K562 (cell line): ENCODE results near the gene C10orf90. TPM values are rescaled to one million over a fixed set of nuclear protein-coding genes. Genes with fewer than 3 reads are reported as not detected.

Experiments
- ATAC-seq: fragments of 200-7000 bp; cut with Tn5 transposase; 3 replicates; pipeline ENCODE4 v1.9.1; 2020; ENCODE audit warnings: moderate library complexity
- BruUV-seq: library from RNA; stranded (reverse); fragments of 400-500 nt; replicated peaks from 2 replicates; lab custom pipeline; 2021; lab: Mats Ljungman, UMichigan
- CTCF ChIA-PET: fragments of 300-600 bp; formaldehyde crosslinking; extraction: SDS; loops from one replicate; lab custom pipeline; 2021; ENCODE audit warnings: low intra/inter-chr PET ratio; lab: Yijun Ruan, JAX
- POLR2A ChIA-PET: fragments of 300-600, 350-650 bp; sonication (Branson Sonifier 250); formaldehyde crosslinking; extraction: SDS; loops from one replicate; lab custom pipeline; 2021; ENCODE audit warnings: antibody characterized with exemption, inconsistent platforms; lab: Yijun Ruan, JAX
- DNase-seq, 4 experiments: peaks; one replicate each; pipeline versions ENCODE4 v3.0.0 to v3.0.0-alpha.2; 2011 to 2018; ENCODE audit warnings: low spot score in 3 of 4, mixed read lengths in 3 of 4; ENCODE audit errors: extremely low read depth in 1 of 4
- FAIRE-seq: peaks from 2 replicates; lab custom pipeline; 2011; peaks lifted over from hg19 to GRCh38; lab: Jason Lieb, UNC
- H2AFZ ChIP-seq: 2 replicates; pipeline ENCODE4 v1.6.0; 2011; ENCODE audit warnings: low read depth, low read length, control low read depth, inconsistent platforms
- H3K27ac ChIP-seq: fragments of 200-600 bp; 3 replicates; pipeline ENCODE4 v1.8.0; 2011; ENCODE audit warnings: low read depth, mild to moderate bottlenecking, control low read depth, inconsistent platforms, low read length, moderate library complexity, mixed read lengths; ENCODE audit errors: extremely low read depth
- H3K27me3 ChIP-seq, 2 experiments: fragments of 300-600 bp in 1 of 2; 2 replicates in 1 of 2; 3 replicates in 1 of 2; pipeline versions ENCODE4 v1.6.0 to v1.8.0; 2011; ENCODE audit warnings: inconsistent platforms in 2 of 2, low read length in 2 of 2, mild to moderate bottlenecking in 1 of 2, mixed read lengths in 1 of 2, moderate library complexity in 1 of 2; ENCODE audit not compliant: control insufficient read depth in 2 of 2, insufficient read depth in 2 of 2
- H3K36me3 ChIP-seq: fragments of 300-600 bp; 3 replicates; pipeline ENCODE4 v1.8.0; 2011; ENCODE audit warnings: mild to moderate bottlenecking, low read length, inconsistent platforms; ENCODE audit not compliant: control insufficient read depth, insufficient read depth
- H3K4me1 ChIP-seq, 2 experiments: fragments of 200-600 bp in 1 of 2; replicated peaks in 1 of 2; 2 replicates in 1 of 2; 3 replicates in 1 of 2; pipeline versions ENCODE4 v1.5.1 to v1.8.0; 2011; ENCODE audit warnings: inconsistent platforms in 2 of 2, low read length in 2 of 2, mild to moderate bottlenecking in 1 of 2, mixed read lengths in 1 of 2, moderate library complexity in 1 of 2; ENCODE audit not compliant: control insufficient read depth in 2 of 2, insufficient read depth in 2 of 2
- H3K4me2 ChIP-seq: 2 replicates; pipeline ENCODE4 v1.6.1; 2011; ENCODE audit warnings: low read length, control low read depth, inconsistent platforms, mixed read lengths; ENCODE audit not compliant: insufficient read depth
- H3K4me3 ChIP-seq: fragments of 200-600 bp; sonication (generic), shearing (Covaris generic); 2 replicates; pipeline ENCODE4 v1.5.1; 2016; ENCODE audit warnings: control low read depth, inconsistent platforms
- H3K79me2 ChIP-seq: fragments of 200-600 bp; 3 replicates; pipeline ENCODE4 v1.8.0; 2011; ENCODE audit warnings: low read length, inconsistent platforms; ENCODE audit not compliant: control insufficient read depth, insufficient read depth
- H3K9ac ChIP-seq, 2 experiments: 2 replicates each; pipeline versions ENCODE4 v1.6.0 to v1.6.1; 2011; ENCODE audit warnings: low read depth in 2 of 2, low read length in 2 of 2, control low read depth in 1 of 2, inconsistent platforms in 1 of 2, mild to moderate bottlenecking in 1 of 2, mixed read lengths in 1 of 2; ENCODE audit not compliant: insufficient read depth in 1 of 2
- H3K9me1 ChIP-seq: one replicate; pipeline ENCODE4 v1.6.0; 2011; ENCODE audit warnings: inconsistent platforms, mild to moderate bottlenecking, low read length, moderate library complexity; ENCODE audit not compliant: control insufficient read depth, insufficient read depth
- H3K9me3 ChIP-seq: replicated peaks from 2 replicates; pipeline ENCODE4 v1.5.1; 2011; ENCODE audit warnings: low read depth, low read length, inconsistent platforms; ENCODE audit not compliant: control insufficient read depth, insufficient read depth
- H4K20me1 ChIP-seq: replicated peaks from 2 replicates; pipeline ENCODE4 v1.6.1; 2011; ENCODE audit warnings: low read length, inconsistent platforms, mixed read lengths; ENCODE audit not compliant: control insufficient read depth, insufficient read depth
- DIDO1 ChIP-seq: fragments of 450-650 bp; IDR thresholded peaks from 2 replicates; pipeline ENCODE4 v1.6.1; 2016; ENCODE audit warnings: low read depth, missing biosample characterization, missing genetic modification characterization
- ETS2 ChIP-seq: IDR thresholded peaks from 2 replicates; pipeline ENCODE4 v1.6.1; 2016; ENCODE audit warnings: borderline replicate concordance, missing genetic modification characterization, mild to moderate bottlenecking, moderate library complexity, missing compliant biosample characterization; ENCODE audit not compliant: poor library complexity, severe bottlenecking
- EWSR1 ChIP-seq: fragments of 450-650 bp; IDR thresholded peaks from 2 replicates; pipeline ENCODE4 v1.6.1; 2018; ENCODE audit warnings: borderline replicate concordance, mild to moderate bottlenecking, low read depth, moderate library complexity; ENCODE audit not compliant: partially characterized antibody
- GABPB1 ChIP-seq: sonication (generic); formaldehyde crosslinking; IDR thresholded peaks from 2 replicates; pipeline ENCODE4 v1.8.0; 2022; ENCODE audit warnings: mild to moderate bottlenecking, missing genetic modification reagents
- HDAC2 ChIP-seq: fragments of 450-650 bp; IDR thresholded peaks from 2 replicates; pipeline ENCODE4 v1.6.1; 2016; ENCODE audit warnings: mild to moderate bottlenecking
- HOXB6 ChIP-seq: fragments of 250-450 bp; sonication (Bioruptor Pico); IDR thresholded peaks from 2 replicates; pipeline ENCODE4 v1.5.1; 2022; ENCODE audit warnings: mild to moderate bottlenecking, borderline replicate concordance
- JUND ChIP-seq, 2 experiments: IDR thresholded peaks; 2 replicates in 1 of 2; 3 replicates in 1 of 2; pipeline ENCODE4 v1.6.1; 2011; ENCODE audit warnings: borderline replicate concordance in 2 of 2, low read depth in 2 of 2, low read length in 2 of 2, improper control_type of control experiment in 1 of 2, missing biosample characterization in 1 of 2, missing genetic modification characterization in 1 of 2, missing genetic modification reagents in 1 of 2
- MTF1 ChIP-seq: fragments of 250-450 bp; sonication (Bioruptor Pico); IDR thresholded peaks from 2 replicates; pipeline ENCODE4 v1.9.0; 2021; ENCODE audit warnings: moderate library complexity, mild to moderate bottlenecking, inconsistent platforms, borderline replicate concordance
- NUFIP1 ChIP-seq: fragments of 450-650 bp; IDR thresholded peaks from 2 replicates; pipeline ENCODE4 v1.6.1; 2018; ENCODE audit not compliant: partially characterized antibody
- RBM34 ChIP-seq: fragments of 200-400 bp; formaldehyde crosslinking; IDR thresholded peaks from 2 replicates; pipeline ENCODE4 v1.6.1; 2018; ENCODE audit warnings: low read length, borderline replicate concordance; ENCODE audit not compliant: insufficient read depth
- SMARCA5 ChIP-seq: fragments of 450-650 bp; IDR thresholded peaks from 2 replicates; pipeline ENCODE4 v1.6.1; 2016
- TAF7 ChIP-seq: fragments of 450-650 bp; IDR thresholded peaks from 2 replicates; pipeline ENCODE4 v1.6.1; 2016; ENCODE audit warnings: missing genetic modification characterization, missing compliant biosample characterization
- U2AF2 ChIP-seq: fragments of 200-400 bp; formaldehyde crosslinking; optimal IDR thresholded peaks from 2 replicates; pipeline ENCODE3; 2017; ENCODE audit warnings: low read depth, mild to moderate bottlenecking, low read length
- ZFP36 ChIP-seq: fragments of 150-350 bp; IDR thresholded peaks from 2 replicates; pipeline ENCODE4 v1.6.1; 2018; ENCODE audit warnings: low read length, low read depth; ENCODE audit not compliant: partially characterized antibody
- ZNF224 ChIP-seq: sonication (generic); formaldehyde crosslinking; IDR thresholded peaks from 2 replicates; pipeline ENCODE4 v1.8.0; 2022; ENCODE audit warnings: mild to moderate bottlenecking, missing genetic modification reagents
- ZNF561 ChIP-seq: fragments of 450-650 bp; formaldehyde crosslinking; conservative IDR thresholded peaks from 2 replicates; pipeline ENCODE4 v1.4.0; 2020; ENCODE audit warnings: mild to moderate bottlenecking, moderate library complexity
- ZNF778 ChIP-seq: fragments of 450-650 bp; formaldehyde crosslinking; IDR thresholded peaks from 2 replicates; pipeline ENCODE4 v1.4.0; 2020; ENCODE audit warnings: mild to moderate bottlenecking, moderate library complexity
- WGBS: fragments of 100-300 bp; shearing (Covaris generic); methylation state at CpG from one replicate; pipeline ENCODE4 v1.1.6; 2016; ENCODE audit warnings: low coverage, mixed read lengths; ENCODE audit not compliant: insufficient coverage; ENCODE audit errors: missing lambda C conversion rate; 5-methylcytosine and 5-hydroxymethylcytosine counted together
- in situ Hi-C: fragments of 300-500 bp; cut with MboI; formaldehyde crosslinking; loops from 4 replicates; pipeline ENCODE4 v1.15.0; 2018; ENCODE audit warnings: inconsistent platforms, mixed read lengths
- intact Hi-C: fragments of 100-400 bp; cut with micrococcal nuclease; formaldehyde crosslinking; loops from 2 replicates; pipeline ENCODE4 v1.14.2; 2022
- polyA plus RNA-seq, 8 experiments: library from polyadenylated mRNA; depleted of rRNA in 4 of 8; stranded (reverse) in 5 of 8; unstranded in 3 of 8; fragments of >200 nt; fragmentation: Nextera tagmentation in 2 of 8; fragmentation: Illumina TruSeq in 1 of 8; extraction: Ambion mirVana in 2 of 8; extraction: Trizol in 1 of 8; gene quantifications; 2 replicates each; pipeline versions ENCODE4 v1.2.1 to v1.2.3, GENCODE V29; 2011 to 2014; ENCODE audit warnings: inconsistent platforms in 1 of 8, missing spikeins in 1 of 8
- total RNA-seq, 7 experiments: library from RNA; depleted of rRNA in 6 of 7; stranded (reverse); fragments of >200 nt in 6 of 7; fragmentation: Illumina TruSeq in 2 of 7; extraction: Trizol in 2 of 7; gene quantifications; 2 replicates each; pipeline versions ENCODE4 v1.2.1 to v1.2.3, GENCODE V29; 2011 to 2021; ENCODE audit warnings: low replicate concordance in 1 of 7
- TF ChIP-seq, protein P1 (sequence below): sonication (generic); formaldehyde crosslinking; IDR thresholded peaks from 2 replicates; pipeline ENCODE4 v1.9.0; 2022; ENCODE audit warnings: mild to moderate bottlenecking, missing genetic modification reagents

C10orf90 gene
- total and polyA plus RNA-seq, 9 of the 15 experiments (the other 6 are each of a cell fraction or from before 2014, with no cell fraction given): not detected

DNA sequence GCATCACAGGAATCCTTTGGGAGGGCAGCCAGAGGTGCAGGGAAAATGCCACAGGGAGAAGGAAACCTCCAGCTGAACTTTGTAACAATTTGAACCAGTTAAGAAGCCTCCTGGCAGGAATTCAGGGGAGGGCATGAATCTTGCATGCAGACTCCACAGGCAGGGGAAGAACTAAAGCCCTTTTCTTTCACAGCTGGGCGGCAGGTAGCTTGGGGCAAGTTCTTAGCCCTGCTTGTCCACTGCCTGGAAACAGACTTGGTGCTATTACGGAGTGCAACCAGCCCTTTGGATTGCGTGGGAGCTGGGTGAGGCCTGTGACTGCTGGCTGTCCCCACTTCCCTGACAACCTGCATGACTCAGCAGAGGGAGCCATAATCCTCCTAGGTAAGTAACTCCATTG lies 230.6 kb downstream of the C10orf90 start:
- DNase-seq (no peak), ATAC-seq (no peak)
- no peaks in the 10 kb centered on the region for H3K79me2 ChIP-seq
- H4K20me1 ChIP-seq: no peaks in the 10 kb centered on the region
- no peaks in the 10 kb centered on the region for H3K9me3 ChIP-seq
- WGBS: 0% methylated on average over 2 of the region's 3 CpGs
- H3K9ac ChIP-seq: no peak overlapping the region
- in situ Hi-C loops: no loop called here
- H3K36me3 ChIP-seq: no peaks in the 10 kb centered on the region
- H2AFZ ChIP-seq: no peak overlapping the region
- no peaks in the 10 kb centered on the region for H3K9me1 ChIP-seq
- BruUV-seq: no TSS peak
- no peak for TF ChIP-seq HDAC2
- peak; percentile 27 for TF ChIP-seq ZFP36
- TF ChIP-seq, all 486 proteins: peak for 1
- no peak overlapping the region for H3K27ac ChIP-seq
- H3K4me1 ChIP-seq: no peaks in the 10 kb centered on the region; a peak in 1 of 5 replicates
- ChIA-PET POLR2A (no interaction called here), CTCF (no interaction called here)
- H3K4me2 ChIP-seq: no peak overlapping the region
- intact Hi-C loops: no loop called here
- no peaks in the 10 kb centered on the region for H3K27me3 ChIP-seq
- no peak overlapping the region for H3K4me3 ChIP-seq
- FAIRE-seq: no peak

DNA sequence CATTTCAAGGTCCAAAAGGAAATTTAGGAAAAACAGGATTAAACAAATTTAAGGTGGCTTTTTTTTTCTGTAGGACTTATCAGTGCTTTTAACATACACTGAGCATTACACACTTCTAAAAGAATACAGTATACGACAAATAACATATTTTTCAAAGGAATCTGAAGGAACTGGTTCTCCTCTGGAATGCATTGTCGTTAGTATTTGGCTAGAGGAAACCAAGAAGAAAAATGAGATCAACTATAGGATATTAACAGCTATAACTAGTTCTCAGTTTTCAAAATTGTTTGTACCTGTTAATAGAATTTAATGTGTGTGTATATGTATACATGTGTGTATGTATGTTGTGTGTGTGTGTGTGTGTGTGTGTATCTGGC lies 232.1 kb downstream of the C10orf90 start:
- ATAC-seq (no peak), FAIRE-seq (no peak), DNase-seq (no peak)
- no peaks in the 10 kb centered on the region for H4K20me1 ChIP-seq
- ChIA-PET CTCF (no interaction called here), POLR2A (no interaction called here)
- in situ Hi-C loops: no loop called here
- intact Hi-C loops: no loop called here
- no peaks in the 10 kb centered on the region for H3K9me3 ChIP-seq
- no peaks in the 10 kb centered on the region; a peak in 1 of 5 replicates for H3K4me1 ChIP-seq
- H3K9ac ChIP-seq: no peak overlapping the region
- no peaks in the 10 kb centered on the region for H3K27me3 ChIP-seq
- no peak overlapping the region for H3K4me3 ChIP-seq
- no peak overlapping the region for H3K4me2 ChIP-seq
- H2AFZ ChIP-seq: no peak overlapping the region
- 3% methylated on average over 2 of the region's 2 CpGs for WGBS
- H3K79me2 ChIP-seq: no peaks in the 10 kb centered on the region
- H3K36me3 ChIP-seq: no peaks in the 10 kb centered on the region
- BruUV-seq: no TSS peak
- H3K9me1 ChIP-seq: no peaks in the 10 kb centered on the region
- no peak overlapping the region for H3K27ac ChIP-seq
- TF ChIP-seq JUND (IDR thresholded peaks at IDR 0.05; ENCODE audit: borderline replicate concordance, low read depth, low read length): no peak
- TF ChIP-seq JUND (tag; IDR thresholded peaks at IDR 0.05; ENCODE audit: borderline replicate concordance, low read depth, low read length): no peak
- no peak for TF ChIP-seq RBM34
- no peak for TF ChIP-seq ZNF561 (CRISPR knock-in tag)
- no peak for TF ChIP-seq ZNF224 (CRISPR knock-in tag)
- TF ChIP-seq HOXB6: no peak
- TF ChIP-seq SMARCA5: no peak
- TF ChIP-seq EWSR1: no peak
- TF ChIP-seq U2AF2: no peak
- no peak for TF ChIP-seq NUFIP1
- no peak for TF ChIP-seq ETS2
- TF ChIP-seq TAF7 (tag): no peak
- TF ChIP-seq ZNF778 (CRISPR knock-in tag): no peak
- TF ChIP-seq GABPB1 (CRISPR knock-in tag): no peak
- no peak for TF ChIP-seq MTF1 (CRISPR knock-in tag)
- TF ChIP-seq, protein P1, sequence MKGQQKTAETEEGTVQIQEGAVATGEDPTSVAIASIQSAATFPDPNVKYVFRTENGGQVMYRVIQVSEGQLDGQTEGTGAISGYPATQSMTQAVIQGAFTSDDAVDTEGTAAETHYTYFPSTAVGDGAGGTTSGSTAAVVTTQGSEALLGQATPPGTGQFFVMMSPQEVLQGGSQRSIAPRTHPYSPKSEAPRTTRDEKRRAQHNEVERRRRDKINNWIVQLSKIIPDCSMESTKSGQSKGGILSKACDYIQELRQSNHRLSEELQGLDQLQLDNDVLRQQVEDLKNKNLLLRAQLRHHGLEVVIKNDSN (CRISPR knock-in tag): no peak
- TF ChIP-seq DIDO1 (tag): no peak
